HEK293 (cell line): ENCODE results near the gene ARHGEF28.

Source experiments
- CTCF ChIA-PET: fragments of 350-600 bp; formaldehyde crosslinking; extraction: SDS; loops from one replicate; lab custom pipeline; 2021; ENCODE audit warnings: antibody characterized with exemption; lab: Yijun Ruan, JAX
- POLR2A ChIA-PET: fragments of 300-600 bp; formaldehyde crosslinking; extraction: SDS; loops from one replicate; lab custom pipeline; 2020; ENCODE audit warnings: antibody characterized with exemption, inconsistent platforms; lab: Yijun Ruan, JAX
- H3K27ac ChIP-seq: fragments of 200-500 bp; sonication (Bioruptor generic); 2 replicates; pipeline ENCODE4 v1.5.1; 2014; ENCODE audit warnings: low read depth, low read length, control low read depth, inconsistent platforms; ENCODE audit errors: extremely low read depth
- H3K36me3 ChIP-seq, 2 experiments: fragments of 200-500 bp in 1 of 2; sonication (Bioruptor generic) in 1 of 2; 1 replicate in 1 of 2; 2 replicates in 1 of 2; pipeline ENCODE4 v1.5.1; 2014 to 2017; ENCODE audit warnings: inconsistent platforms in 2 of 2, low read length in 2 of 2; ENCODE audit not compliant: control insufficient read depth in 2 of 2, insufficient read depth in 1 of 2
- H3K4me1 ChIP-seq: fragments of 200-500 bp; sonication (Bioruptor generic); 2 replicates; pipeline ENCODE4 v1.5.1; 2014; ENCODE audit warnings: mild to moderate bottlenecking, low read length, inconsistent platforms; ENCODE audit not compliant: control insufficient read depth, insufficient read depth
- H3K4me3 ChIP-seq: 2 replicates; pipeline ENCODE4 v1.5.1; 2011; ENCODE audit warnings: low read depth, mild to moderate bottlenecking, control low read depth, low read length, moderate library complexity
- H3K9me3 ChIP-seq: fragments of 200-500 bp; sonication (Bioruptor generic); 2 replicates; pipeline ENCODE4 v1.5.1; 2014; ENCODE audit warnings: low read depth, low read length, inconsistent platforms; ENCODE audit not compliant: control insufficient read depth, insufficient read depth
- REST ChIP-seq: fragments of 450-650 bp; formaldehyde crosslinking; IDR thresholded peaks from 2 replicates; pipeline ENCODE4 v1.5.1; 2016; ENCODE audit warnings: missing biosample characterization, missing genetic modification characterization
- ZBTB11 ChIP-seq: fragments of 450-650 bp; formaldehyde crosslinking; conservative IDR thresholded peaks from 2 replicates; pipeline ENCODE4 v1.5.1; 2016; ENCODE audit warnings: low read depth, missing biosample characterization, missing genetic modification characterization
- ZBTB20 ChIP-seq: fragments of 450-650 bp; formaldehyde crosslinking; IDR thresholded peaks from 2 replicates; pipeline ENCODE4 v1.5.1; 2016; ENCODE audit warnings: missing biosample characterization, missing genetic modification characterization
- ZBTB44 ChIP-seq: fragments of 450-650 bp; IDR thresholded peaks from 2 replicates; pipeline ENCODE4 v1.5.1; 2018; ENCODE audit warnings: missing biosample characterization, mild to moderate bottlenecking, missing genetic modification characterization
- ZBTB8A ChIP-seq: fragments of 450-650 bp; formaldehyde crosslinking; IDR thresholded peaks from 2 replicates; pipeline ENCODE4 v1.5.1; 2016; ENCODE audit warnings: missing biosample characterization, missing genetic modification characterization
- ZNF112 ChIP-seq: fragments of 450-650 bp; formaldehyde crosslinking; IDR thresholded peaks from 2 replicates; pipeline ENCODE4 v1.5.0; 2017; ENCODE audit warnings: missing biosample characterization, missing genetic modification characterization
- ZNF266 ChIP-seq: fragments of 450-650 bp; formaldehyde crosslinking; IDR thresholded peaks from 2 replicates; pipeline ENCODE4 v1.5.1; 2016; ENCODE audit warnings: missing biosample characterization, missing genetic modification characterization, low read depth
- ZNF274 ChIP-seq, 2 experiments: fragments of 200-500 bp in 1 of 2; fragments of 450-650 bp in 1 of 2; sonication (Bioruptor generic) in 1 of 2; formaldehyde crosslinking in 1 of 2; IDR thresholded peaks; 2 replicates each; pipeline versions ENCODE4 v1.5.1 to v1.6.1; 2014 to 2016; ENCODE audit warnings: borderline replicate concordance in 1 of 2, inconsistent platforms in 1 of 2, low read length in 1 of 2, missing biosample characterization in 1 of 2, missing genetic modification characterization in 1 of 2
- ZNF324 ChIP-seq: fragments of 450-650 bp; formaldehyde crosslinking; IDR thresholded peaks from 2 replicates; pipeline ENCODE4 v1.5.1; 2016; ENCODE audit warnings: missing biosample characterization, missing genetic modification characterization
- ZNF350 ChIP-seq: fragments of 450-650 bp; formaldehyde crosslinking; IDR thresholded peaks from 2 replicates; pipeline ENCODE4 v1.5.0; 2017; ENCODE audit warnings: missing biosample characterization, mild to moderate bottlenecking, missing genetic modification characterization
- ZNF366 ChIP-seq: fragments of 450-650 bp; formaldehyde crosslinking; conservative IDR thresholded peaks from 2 replicates; pipeline ENCODE4 v1.5.1; 2016; ENCODE audit warnings: missing biosample characterization, missing genetic modification characterization
- ZNF426 ChIP-seq: fragments of 450-650 bp; formaldehyde crosslinking; IDR thresholded peaks from 2 replicates; pipeline ENCODE4 v1.5.1; 2017; ENCODE audit warnings: missing biosample characterization, missing genetic modification characterization, mild to moderate bottlenecking, inconsistent platforms, moderate library complexity
- ZNF433 ChIP-seq: fragments of 450-650 bp; formaldehyde crosslinking; IDR thresholded peaks from 2 replicates; pipeline ENCODE4 v1.5.1; 2016; ENCODE audit warnings: missing biosample characterization, missing genetic modification characterization, low read depth
- ZNF473 ChIP-seq: fragments of 450-650 bp; formaldehyde crosslinking; IDR thresholded peaks from 2 replicates; pipeline ENCODE4 v1.5.1; 2017; ENCODE audit warnings: missing biosample characterization, missing genetic modification characterization
- ZNF518A ChIP-seq: fragments of 450-650 bp; formaldehyde crosslinking; conservative IDR thresholded peaks from 2 replicates; pipeline ENCODE4 v1.5.1; 2016; ENCODE audit warnings: low read depth, missing biosample characterization, missing genetic modification characterization
- ZNF600 ChIP-seq: fragments of 450-650 bp; formaldehyde crosslinking; IDR thresholded peaks from 2 replicates; pipeline ENCODE4 v1.5.1; 2016; ENCODE audit warnings: missing biosample characterization, missing genetic modification characterization
- ZNF624 ChIP-seq: fragments of 450-650 bp; formaldehyde crosslinking; IDR thresholded peaks from 2 replicates; pipeline ENCODE4 v1.5.1; 2017; ENCODE audit warnings: missing biosample characterization, missing genetic modification characterization
- ZNF654 ChIP-seq: fragments of 450-650 bp; formaldehyde crosslinking; IDR thresholded peaks from 2 replicates; pipeline ENCODE4 v1.5.1; 2016; ENCODE audit warnings: low read depth, missing biosample characterization, missing genetic modification characterization
- ZSCAN30 ChIP-seq: fragments of 450-650 bp; IDR thresholded peaks from 2 replicates; pipeline ENCODE4 v1.5.1; 2018; ENCODE audit warnings: missing biosample characterization, mild to moderate bottlenecking, missing genetic modification characterization, moderate library complexity
- ZXDB ChIP-seq: fragments of 450-650 bp; formaldehyde crosslinking; IDR thresholded peaks from 2 replicates; pipeline ENCODE4 v1.5.1; 2016; ENCODE audit warnings: missing biosample characterization, missing genetic modification characterization

The ARHGEF28 gene

GRCh38 chr5:73735032-73735734 is 109.2 kb downstream of the ARHGEF28 start:
- POLR2A ChIA-PET: no interaction called here
- no peak overlapping the region for H3K27ac ChIP-seq
- CTCF ChIA-PET: no interaction called here

GRCh38 chr5:73739650-73740049 is 113.7 kb downstream of the ARHGEF28 start:
- POLR2A ChIA-PET: no interaction called here
- TF ChIP-seq ZNF350 (no peak), ZBTB8A (tag by site-specific recombination) (peak; percentile 42), ZNF518A (tag by site-specific recombination) (peak; percentile 75; the same call in 1 of the 2 replicates), ZBTB11 (peak; percentile 63; the same call in 1 of the 2 replicates), ZNF426 (tag by site-specific recombination) (peak; percentile 53), ZBTB44 (tag by site-specific recombination) (no peak), ZNF274 (IDR thresholded peaks at IDR 0.05; ENCODE audit: low read length) (no peak), ZNF274 (tag by site-specific recombination; IDR thresholded peaks at IDR 0.05; ENCODE audit: borderline replicate concordance) (no peak), ZNF654 (tag by site-specific recombination) (0 out of 2 replicates have a peak, but pooled peaks have one; percentile 4), ZNF433 (tag by site-specific recombination) (0 out of 2 replicates have a peak, but pooled peaks have one; percentile 6), ZNF112 (tag by site-specific recombination) (no peak), REST (tag by site-specific recombination) (peak; percentile 43; the same call in 1 of the 2 replicates), ZSCAN30 (no peak), ZNF624 (tag by site-specific recombination) (no peak), ZNF324 (no peak), ZNF266 (tag by site-specific recombination) (peak; percentile 53; the same call in 1 of the 2 replicates), ZBTB20 (tag by site-specific recombination) (no peak), ZNF473 (tag by site-specific recombination) (no peak), ZXDB (tag by site-specific recombination) (peak; percentile 41; the same call in 1 of the 2 replicates)

More at GRCh38 chr5:73735032-73735734, 109.2 kb downstream of the ARHGEF28 start:
- H3K36me3 ChIP-seq: no peaks in the 10 kb centered on the region; a peak in 1 of 3 replicates
- 0 out of 2 replicates have a peak, but pooled peaks have one; percentile 34 for TF ChIP-seq ZNF600 (tag by site-specific recombination)
- no peak for TF ChIP-seq ZNF366 (tag by site-specific recombination)
- no peaks in the 10 kb centered on the region for H3K9me3 ChIP-seq
- H3K4me1 ChIP-seq: no peaks in the 10 kb centered on the region
- H3K4me3 ChIP-seq: no peak overlapping the region

More at GRCh38 chr5:73739650-73740049, 113.7 kb downstream of the ARHGEF28 start:
- no peak overlapping the region for H3K4me3 ChIP-seq
- no peak overlapping the region for H3K27ac ChIP-seq
- no peaks in the 10 kb centered on the region for H3K9me3 ChIP-seq
- H3K36me3 ChIP-seq: no peaks in the 10 kb centered on the region; a peak in 1 of 3 replicates
- no peaks in the 10 kb centered on the region for H3K4me1 ChIP-seq
- CTCF ChIA-PET: interaction anchor here (0.7 to 2.5 kb wide), 2 partner anchors 78 to 149 kb away, joined by 6 read pairs; no protein-coding TSS in a partner anchor
